Urothelium cell line (cell line): ENCODE data around the gene ZNF496.

Experiments used
- DNase-seq: peaks from one replicate; pipeline ENCODE4 v3.0.0; 2011; ENCODE audit warnings: low spot score, mixed read lengths
- FAIRE-seq: peaks from 2 replicates; lab custom pipeline; 2011; peaks lifted over from hg19 to GRCh38; lab: Jason Lieb, UNC

Gene ZNF496

DNA sequence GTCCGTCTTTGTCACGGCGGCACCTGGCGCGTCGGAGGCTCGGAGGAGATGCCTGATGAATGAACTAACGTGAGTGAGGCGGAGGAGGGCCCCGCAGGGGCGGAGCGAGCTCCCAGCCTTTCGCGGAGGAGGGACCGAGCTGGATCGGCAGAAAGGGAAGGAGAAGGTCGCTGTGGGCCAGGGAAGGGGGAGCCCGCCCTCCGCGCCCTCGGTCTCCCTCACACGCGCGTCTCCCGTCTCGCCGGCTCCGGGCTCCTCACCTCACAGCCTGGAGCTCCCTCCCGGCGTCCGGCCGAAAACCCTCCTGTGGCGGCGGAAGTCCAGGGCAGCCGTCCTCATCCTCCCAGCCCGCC, 519 bp downstream of the ZNF496 start:
- DNase-seq (peak; percentile 83), FAIRE-seq (no peak)

DNA sequence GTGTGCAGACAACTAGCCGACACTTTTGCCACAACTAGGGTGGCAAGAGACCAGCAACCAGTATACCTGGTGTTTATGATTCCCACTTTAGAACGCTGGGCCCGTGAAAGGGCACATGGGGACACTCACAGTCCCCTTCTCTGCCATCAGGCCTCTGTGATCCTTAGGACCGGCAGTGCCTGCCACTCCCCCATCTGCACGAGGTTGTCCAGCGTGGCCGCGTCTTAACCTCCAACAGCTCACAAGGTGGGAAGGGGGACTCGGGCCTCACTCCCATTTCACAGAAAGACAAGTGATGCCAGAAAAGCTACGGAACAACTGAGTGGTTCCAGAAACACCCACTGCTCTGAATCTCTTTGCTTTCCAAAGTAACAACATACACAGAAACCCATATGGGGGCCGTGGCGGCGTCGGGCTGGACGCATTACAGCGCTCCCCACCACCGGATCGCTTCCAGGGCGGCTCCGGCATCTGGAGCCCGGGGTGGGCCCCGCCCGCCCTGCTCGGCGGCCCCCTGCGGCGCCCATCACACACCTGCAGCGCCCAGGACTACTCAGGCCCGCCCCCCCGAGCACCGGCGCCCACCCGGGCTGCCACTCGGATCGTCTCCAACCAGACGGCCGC, 1.0 kb downstream of the ZNF496 start:
- DNase-seq (no peak), FAIRE-seq (no peak)

DNA sequence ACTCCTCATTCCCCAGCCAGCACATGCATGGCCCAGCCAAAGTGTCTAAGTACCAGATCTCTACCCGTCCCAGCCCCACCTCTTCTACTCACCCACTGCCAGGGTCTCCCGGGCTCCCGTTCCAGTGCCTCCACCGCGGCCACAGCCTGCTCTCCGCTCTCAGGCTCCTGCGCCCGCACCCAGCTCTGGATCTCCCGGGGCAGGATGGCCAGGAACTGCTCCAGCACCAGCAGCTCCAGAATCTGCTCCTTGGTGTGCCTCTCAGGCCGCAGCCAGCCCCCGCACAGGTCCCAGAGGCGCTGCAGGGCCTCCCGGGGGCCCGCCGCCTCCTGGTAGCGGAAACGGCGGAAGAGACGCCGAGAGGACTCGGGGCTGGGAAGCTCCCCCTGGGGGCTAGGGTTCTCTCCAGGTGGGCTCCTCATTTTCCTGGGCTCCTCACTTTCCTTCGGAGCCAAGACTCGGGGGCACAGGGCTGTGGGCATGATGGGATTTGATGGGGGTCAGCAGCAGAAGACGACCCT, 2.5 kb downstream of the ZNF496 start:
- DNase-seq (no peak), FAIRE-seq (no peak)

DNA sequence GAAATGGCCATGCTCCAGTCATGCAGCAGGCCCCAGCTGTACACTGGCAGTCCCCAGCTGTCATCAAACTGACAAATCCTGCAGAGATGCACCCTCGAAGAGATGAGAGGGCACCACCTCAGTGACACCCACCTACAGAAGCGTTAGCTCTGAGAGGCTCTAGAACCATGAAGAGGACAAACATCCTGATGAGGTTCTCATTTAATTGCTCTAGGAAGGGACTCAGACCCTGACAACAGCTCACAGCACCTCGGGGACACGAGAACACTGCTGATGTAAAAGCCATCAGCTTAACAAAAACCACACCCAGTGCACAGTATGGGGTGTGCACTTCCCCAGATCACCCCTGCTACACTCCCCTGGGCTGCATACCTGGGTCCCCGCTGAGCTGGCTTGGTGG, 3.4 kb downstream of the ZNF496 start:
- DNase-seq (no peak), FAIRE-seq (no peak)

DNA sequence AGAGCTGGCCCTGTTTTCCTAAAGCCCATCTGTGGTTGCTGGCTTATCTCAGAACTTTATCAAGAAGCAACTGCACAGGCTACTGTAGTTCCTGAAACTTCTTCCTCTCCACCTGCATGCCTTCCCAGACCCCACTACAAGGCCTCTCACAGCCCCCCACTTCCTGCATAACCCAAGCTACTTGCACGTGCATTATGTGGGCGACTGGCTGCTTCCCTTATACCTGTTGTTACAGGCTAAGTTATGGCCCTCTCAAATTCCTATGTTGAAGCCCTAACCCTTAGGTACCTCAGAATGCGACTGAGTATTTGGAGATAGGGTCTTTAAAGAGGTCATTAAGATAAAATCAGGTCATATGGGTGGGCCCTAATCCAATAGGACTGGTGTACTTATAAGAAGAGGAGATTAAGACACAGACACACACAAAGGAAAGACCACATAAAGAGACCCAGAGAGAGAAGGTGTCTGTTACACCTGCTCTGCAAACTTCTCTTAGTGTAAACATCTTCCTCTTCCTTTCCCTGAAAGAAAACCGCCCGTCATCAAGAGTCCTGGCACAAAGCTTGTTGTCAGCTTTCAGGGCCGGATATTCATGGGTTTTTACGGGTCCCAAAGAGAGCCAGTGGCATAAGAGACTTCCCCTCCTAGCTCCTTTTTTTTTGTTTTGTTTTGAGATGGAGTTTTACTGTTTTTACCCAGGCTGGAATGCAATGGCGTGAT, 5.1 kb downstream of the ZNF496 start:
- FAIRE-seq, result no peak

DNA sequence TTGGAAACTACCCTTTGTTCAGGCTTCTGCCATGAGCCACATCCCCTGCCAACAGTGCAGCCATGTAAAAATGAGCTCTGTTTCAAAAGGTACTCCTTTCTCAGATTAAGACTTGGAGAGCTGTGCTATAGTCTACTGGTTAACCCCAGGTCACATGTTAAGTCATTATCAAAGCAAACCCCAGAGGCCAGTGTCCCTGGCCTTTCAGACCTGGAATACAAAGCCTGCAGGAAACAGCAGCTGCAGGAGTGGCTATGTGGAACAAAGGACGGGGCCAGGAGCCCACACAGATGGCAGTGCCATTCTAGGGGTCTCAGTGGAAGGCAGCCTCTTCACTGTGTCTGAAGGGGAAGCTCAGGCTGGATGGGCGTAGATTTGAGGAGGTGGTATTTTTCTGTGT, 6.7 kb downstream of the ZNF496 start:
- DNase-seq (no peak), FAIRE-seq (no peak)

More for the DNA sequence above, 5.1 kb downstream of the ZNF496 start:
- no peak for DNase-seq

DNA sequence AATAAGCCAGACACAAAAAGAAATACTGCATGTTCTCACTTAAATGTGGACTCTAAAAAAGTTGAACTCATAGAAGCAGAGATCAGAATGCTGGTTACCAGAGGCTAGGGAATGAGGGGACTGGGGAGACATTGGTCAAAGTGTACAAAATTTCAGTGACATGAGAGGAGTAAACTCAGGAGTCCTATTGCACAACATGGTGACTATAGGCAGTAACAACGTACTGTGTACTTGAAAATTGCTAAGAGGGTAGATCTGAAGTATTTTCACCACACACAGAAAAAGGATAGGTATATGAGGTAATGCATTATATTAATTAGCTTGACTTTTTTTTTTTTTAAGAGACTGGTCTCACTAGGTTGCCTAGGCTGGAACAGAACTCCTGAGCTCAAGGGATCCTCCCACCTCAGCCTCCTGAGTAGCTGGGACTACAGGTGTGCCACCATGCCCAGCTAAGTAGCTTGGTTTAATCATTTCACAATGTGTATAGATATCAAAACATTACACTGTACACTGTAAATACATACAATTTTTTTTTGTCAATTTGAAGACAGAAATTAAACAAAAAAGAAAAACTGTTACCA, 7.4 kb downstream of the ZNF496 start:
- DNase-seq, result no peak

DNA sequence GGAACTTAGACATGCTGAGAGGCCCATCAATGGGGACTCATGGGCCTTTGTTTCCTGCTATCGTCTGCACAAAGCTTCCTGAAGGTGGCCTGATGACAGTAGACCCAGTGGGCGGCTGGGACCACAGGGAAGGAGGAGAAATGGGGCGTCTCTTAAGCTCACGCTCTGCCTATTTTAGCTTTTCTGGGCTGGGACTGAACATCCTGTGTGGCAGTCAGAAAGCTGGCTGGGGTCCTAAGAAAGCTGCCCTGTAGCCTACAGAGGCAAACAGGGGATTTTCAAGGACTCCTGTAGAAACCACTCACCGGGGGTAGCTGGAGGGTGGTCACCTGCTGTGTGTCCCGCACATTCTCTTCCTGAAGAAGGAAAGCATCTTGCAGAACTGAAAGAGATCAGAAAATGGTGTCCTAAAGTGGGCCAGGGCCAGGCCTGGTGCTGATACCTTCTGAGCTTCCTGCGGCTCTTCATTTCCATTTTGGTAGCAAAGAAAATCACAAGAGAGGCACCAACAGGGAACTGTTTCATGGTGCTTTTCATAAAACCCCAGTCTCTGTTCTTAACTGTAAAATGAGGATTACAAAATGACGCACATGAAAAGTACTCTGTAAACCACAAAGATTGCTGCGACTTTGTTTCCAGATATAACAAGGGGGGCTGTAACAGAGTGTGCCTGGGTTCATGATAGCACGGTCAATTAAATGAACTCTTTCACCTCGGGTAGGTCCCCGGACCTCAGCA, 8.6 kb downstream of the ZNF496 start:
- no peak for FAIRE-seq
- DNase-seq, result no peak

More for the DNA sequence above, 7.4 kb downstream of the ZNF496 start:
- FAIRE-seq, result no peak

DNA sequence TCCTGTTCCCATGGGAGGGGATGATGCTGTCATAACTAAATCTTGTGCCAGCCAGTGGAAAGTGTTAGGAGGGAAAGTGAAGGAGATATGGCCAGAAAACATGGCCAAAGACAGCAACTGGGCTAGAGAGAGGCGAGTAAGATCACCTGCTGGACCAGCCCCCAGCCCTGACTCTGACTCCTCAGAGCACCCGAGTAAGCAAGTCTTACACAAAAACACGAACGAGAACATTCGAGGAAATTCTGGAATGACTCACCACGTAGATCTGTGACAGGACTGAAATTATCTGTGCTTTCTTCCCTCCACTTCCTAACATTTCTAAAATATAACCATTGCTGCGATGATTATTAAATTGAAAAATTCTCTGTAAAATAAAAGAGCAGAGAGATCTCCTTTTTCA, 9.2 kb downstream of the ZNF496 start:
- no peak for FAIRE-seq
- DNase-seq, result no peak

DNA sequence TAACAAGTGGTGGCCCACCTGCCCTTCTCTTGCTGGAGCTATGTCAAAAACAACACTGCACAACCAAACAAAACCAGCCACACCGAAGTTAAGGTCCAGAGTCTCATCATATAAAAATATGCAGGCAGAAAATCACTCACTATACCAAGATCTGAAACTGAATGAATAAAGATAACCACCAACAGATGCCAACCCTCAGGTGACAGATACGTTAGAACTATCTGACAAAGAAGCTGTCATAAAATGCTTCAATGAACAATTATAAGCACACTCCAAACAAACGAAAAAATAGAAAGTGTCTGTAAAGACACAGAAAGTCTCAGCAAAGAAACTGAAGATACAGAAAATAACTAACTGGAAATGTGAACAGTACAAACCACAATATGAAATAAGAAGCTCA, 14.0 kb downstream of the ZNF496 start:
- FAIRE-seq, result no peak
- DNase-seq, result no peak

DNA sequence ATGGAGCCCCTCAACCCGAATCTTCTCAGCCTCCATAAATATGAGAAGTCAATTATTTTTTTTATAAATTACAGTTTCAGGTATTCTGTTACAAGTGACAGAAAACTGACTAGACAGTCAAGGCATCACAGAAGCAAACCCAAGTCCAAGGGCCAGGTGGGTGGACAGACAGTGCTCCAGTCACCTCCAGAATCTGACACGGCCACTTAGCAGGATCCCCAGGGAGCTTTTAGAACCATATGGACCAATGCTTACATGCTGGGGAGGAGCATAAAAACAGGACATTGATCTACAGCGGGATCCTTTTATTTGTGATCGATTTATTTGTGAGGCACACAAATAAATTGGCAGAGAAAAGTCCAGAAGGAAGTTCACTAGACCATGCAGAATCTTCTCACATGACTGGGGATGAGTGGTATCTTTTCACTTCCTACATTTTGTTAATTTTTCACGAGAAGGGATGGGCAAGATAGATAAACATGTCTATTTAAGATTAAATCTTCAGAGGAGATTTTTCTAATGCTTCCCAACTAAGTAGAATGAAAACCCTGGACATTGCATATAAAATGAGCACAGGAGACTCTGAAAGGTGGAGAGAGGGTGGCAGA, 15.0 kb downstream of the ZNF496 start:
- FAIRE-seq (no peak), DNase-seq (no peak)

DNA sequence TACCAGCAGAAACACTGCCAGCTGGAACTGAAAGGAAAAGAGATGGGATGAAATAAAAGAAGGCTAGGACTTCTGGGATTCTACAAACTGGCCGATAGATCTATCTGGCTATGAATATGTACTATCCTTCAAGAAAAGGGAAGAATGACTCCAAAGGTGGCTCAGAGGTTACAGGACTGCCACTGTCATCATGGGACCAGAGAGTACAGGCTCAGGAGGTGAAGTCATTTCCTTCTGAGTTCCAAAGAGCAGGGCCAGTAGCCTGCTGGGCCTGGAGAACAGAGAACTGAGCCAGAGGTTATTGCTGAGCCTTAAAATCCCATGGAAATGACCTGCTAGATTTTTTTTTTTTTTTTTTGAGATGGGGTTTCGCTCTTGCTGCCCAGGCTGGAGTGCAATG, 27.6 kb downstream of the ZNF496 start:
- FAIRE-seq (no peak), DNase-seq (no peak)

DNA sequence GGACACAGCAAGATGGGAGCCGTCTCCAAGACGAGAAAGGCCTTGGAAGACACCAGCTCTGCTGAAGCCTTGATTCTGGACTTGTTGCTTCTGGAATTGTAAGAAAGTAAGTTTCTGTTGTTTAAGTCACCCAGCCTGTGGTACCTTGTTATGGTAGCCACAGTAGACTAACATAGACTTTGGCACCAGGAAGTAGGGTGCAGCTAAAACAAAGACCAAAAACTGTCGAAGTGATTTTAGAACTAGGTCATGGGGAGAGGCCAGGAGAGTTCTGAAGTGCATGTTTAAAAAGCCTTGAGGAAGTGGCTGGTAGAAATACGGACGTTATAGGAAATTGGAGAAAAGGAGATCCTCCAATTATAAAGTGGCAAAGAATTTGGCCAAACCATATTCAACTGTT, 28.5 kb downstream of the ZNF496 start:
- no peak for FAIRE-seq

DNA sequence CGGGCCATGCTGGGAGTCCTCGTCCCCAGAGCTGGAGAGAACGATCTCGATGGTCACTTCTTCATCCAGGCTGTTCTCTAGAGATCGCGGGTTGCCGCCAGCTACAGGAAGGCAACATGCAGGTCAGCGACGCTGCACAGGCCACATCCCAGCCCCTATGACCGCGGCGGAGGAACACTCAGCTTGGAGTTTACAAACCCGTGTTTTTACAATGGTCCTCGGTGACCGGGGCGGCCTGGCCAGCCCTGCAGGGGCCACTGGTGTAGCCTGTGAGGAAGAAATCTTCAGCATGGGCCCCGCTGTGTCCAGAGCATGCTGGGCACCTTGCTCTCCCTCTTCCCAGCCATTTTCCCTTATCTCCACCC, 30.5 kb downstream of the ZNF496 start:
- FAIRE-seq (no peak), DNase-seq (no peak)

More for the DNA sequence above, 28.5 kb downstream of the ZNF496 start:
- no peak for DNase-seq

DNA sequence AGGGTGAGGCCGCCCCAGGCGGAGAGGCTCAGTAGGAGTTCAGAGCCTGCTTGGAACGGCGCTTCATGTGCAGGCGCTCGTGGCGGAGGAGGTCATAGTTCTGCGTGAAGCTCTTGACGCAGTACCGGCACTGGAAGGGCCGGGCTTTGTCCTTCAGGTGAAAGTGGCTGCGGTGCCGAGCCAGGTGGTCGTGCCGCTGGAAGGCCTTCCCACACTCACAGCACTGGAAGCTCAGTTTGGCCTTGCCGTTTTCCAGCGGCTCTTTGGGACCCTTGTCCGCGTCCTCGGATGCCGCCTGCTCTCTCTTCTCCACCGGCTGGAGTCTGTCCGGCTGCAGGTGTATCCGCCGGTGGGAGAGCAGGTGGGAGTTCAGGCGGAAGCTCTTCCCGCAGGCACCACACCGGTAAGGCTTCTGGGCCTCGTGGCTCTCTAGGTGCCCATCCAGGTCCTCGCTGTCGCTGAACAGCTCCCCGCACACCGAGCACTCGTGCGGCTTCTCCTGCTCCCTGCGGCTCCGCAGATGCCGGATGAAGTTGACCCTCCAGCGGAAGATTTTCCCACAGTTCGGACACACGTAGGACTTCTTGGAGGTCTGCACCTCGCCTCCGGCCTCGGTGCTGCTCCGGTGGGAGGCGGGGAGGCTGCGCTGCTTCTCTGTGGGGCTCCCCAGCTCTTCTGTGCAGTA, 31.0 kb downstream of the ZNF496 start:
- FAIRE-seq (no peak), DNase-seq (no peak)

DNA sequence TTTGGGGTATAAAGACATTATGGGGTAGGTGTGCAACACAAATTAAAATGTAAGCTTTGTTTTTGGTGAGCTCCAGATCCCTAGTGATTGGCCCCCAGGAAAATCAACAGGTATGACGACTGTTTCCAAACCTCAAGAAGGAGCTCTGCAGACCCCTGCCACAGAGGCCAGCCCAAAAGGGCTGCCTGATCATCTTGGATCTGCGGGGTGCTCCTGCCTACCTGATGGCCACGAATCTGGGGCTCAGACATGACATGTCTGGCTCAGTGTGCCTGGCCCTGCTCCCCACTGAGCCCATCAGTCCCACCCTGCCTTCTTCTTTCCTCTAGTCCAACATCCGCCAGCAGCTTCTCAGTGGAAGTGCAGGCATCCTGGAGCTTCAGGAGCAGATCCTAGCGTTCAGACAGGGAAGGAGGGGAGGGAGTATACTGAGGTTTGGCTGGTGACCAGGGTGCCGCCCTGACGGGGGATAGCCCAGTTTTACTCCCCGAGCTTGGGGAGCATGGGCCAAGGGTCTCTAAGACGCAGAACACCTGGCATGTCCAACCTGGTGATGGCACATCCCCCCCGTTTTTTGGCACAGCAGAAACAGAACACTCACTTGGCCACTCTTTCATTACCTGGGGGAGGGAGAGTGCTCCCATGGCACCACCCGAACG, 31.8 kb downstream of the ZNF496 start:
- no peak for DNase-seq
- no peak for FAIRE-seq

DNA sequence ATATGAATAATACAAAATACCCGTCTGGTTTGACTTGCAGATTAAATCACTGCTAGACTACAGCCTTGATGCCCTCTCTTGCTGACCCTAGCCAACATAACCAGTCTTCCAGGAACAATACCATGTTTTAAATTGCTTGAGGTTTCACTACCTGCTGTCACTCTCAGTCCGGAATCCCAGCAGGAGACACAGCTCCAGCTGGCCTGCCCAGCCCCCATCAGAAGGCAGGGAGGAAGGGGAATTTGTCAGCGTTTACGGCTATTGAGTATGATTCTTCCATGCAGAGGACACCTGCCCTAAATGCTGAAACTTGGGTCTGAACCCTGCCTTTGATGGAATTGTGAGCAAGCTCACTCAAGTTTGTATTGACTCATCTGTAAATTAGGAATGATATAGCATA, 33.0 kb downstream of the ZNF496 start:
- no peak for DNase-seq
- FAIRE-seq, result no peak

DNA sequence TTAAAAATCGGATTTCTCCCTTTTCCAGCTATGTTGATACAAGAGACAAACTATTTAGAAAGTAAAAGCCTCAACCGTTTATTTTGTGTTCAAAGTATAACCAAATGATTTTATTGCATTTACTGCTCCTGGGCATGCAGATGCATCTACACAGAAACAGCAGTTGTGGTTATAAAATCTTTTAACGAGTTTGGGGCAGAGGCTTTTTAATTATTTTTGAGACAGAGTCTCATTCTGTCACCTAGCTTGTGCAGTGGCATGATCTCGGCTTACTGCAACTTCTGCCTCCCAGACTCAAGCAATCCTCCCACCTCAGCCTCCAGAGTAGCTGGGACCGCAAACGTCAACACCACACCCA, 33.6 kb downstream of the ZNF496 start:
- no peak for FAIRE-seq
- DNase-seq, result no peak

DNA sequence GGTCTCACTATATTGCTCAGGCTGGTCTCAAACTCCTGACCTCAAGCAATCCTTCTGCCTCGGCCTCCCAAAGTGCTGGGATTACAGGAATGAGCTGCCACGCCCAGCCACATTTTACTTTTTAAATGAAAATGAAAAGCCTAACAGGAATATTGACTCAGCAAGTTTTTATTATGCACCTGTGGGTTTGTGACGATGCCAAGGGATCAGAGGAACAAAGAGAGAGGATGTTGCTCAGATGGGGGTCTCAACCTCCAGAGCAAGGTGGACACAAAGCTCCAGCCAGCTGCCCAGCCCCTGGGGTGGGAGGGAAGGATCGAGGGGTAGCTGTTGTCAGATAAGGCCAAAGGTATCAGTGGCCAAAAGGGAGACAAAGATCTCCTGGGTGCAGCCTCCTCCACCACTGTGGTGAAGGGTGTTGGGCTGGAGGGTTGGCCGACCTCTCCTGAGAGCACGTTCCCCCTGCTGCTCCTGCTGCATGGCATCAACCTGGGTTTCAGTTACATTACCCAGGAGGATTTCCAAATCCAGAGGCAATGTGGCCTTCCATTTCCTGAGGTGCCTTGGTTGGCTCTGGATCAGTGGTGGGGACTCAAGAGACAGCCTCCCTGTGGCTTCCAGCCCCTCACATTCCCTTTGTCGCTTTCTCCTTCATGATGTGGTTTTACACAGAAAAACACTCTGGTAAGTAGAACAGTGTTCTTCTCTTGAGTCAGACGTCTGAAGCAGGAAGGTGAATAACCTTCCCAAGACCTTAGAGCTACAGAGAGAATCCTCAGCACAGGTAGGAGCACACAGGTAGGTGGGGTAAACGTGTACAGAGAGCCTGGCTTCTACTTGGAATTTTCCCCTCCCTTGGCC, 34.2 kb downstream of the ZNF496 start:
- DNase-seq (no peak), FAIRE-seq (no peak)
